Hepatocyte (in vitro differentiated cells): Measurements from ENCODE around the gene CRYGA. TPM values are rescaled to one million over a fixed set of nuclear protein-coding genes. Genes with fewer than 3 reads are reported as not detected.

Source experiments
- DNase-seq: peaks from one replicate; pipeline ENCODE4 v3.0.0-alpha.2; 2016; ENCODE audit warnings: low spot score
- H2AFZ ChIP-seq: fragments of 200-600 bp; sonication (generic); 2 replicates; pipeline ENCODE4 v1.6.0; 2016; ENCODE audit warnings: antibody characterized with exemption, mild to moderate bottlenecking
- H3K27ac ChIP-seq: fragments of 200-600 bp; sonication (generic); 2 replicates; pipeline ENCODE4 v1.5.1; 2016; ENCODE audit warnings: mild to moderate bottlenecking
- H3K27me3 ChIP-seq: fragments of 200-600 bp; sonication (generic); 2 replicates; pipeline ENCODE4 v1.6.1; 2016
- H3K36me3 ChIP-seq: fragments of 200-600 bp; sonication (generic); replicated peaks from 2 replicates; pipeline ENCODE4 v1.5.1; 2016; ENCODE audit warnings: low read depth; ENCODE audit not compliant: insufficient read depth
- H3K4me1 ChIP-seq: fragments of 200-600 bp; sonication (generic); 2 replicates; pipeline ENCODE4 v1.5.1; 2016; ENCODE audit warnings: mild to moderate bottlenecking, moderate library complexity; ENCODE audit not compliant: insufficient read depth
- H3K4me2 ChIP-seq: fragments of 200-600 bp; sonication (generic); 2 replicates; pipeline ENCODE4 v1.6.0; 2016
- H3K4me3 ChIP-seq: fragments of 200-600 bp; sonication (generic); 2 replicates; pipeline ENCODE4 v1.5.1; 2016; ENCODE audit warnings: mild to moderate bottlenecking
- H3K79me2 ChIP-seq: fragments of 200-600 bp; sonication (generic); 2 replicates; pipeline ENCODE4 v1.6.0; 2017; ENCODE audit warnings: mild to moderate bottlenecking
- H3K9me2 ChIP-seq: fragments of 200-600 bp; sonication (generic); replicated peaks from 2 replicates; pipeline ENCODE4 v1.6.0; 2017; ENCODE audit warnings: mild to moderate bottlenecking; ENCODE audit not compliant: insufficient read depth
- H3K9me3 ChIP-seq: fragments of 200-600 bp; sonication (generic); 2 replicates; pipeline ENCODE4 v1.5.1; 2016; ENCODE audit warnings: low read depth, mild to moderate bottlenecking
- H4K20me1 ChIP-seq: fragments of 200-600 bp; sonication (generic); 2 replicates; pipeline ENCODE4 v1.6.0; 2016; ENCODE audit warnings: mild to moderate bottlenecking; ENCODE audit not compliant: insufficient read depth, poor library complexity, severe bottlenecking
- CTCF ChIP-seq: fragments of 200-600 bp; sonication (generic); IDR thresholded peaks from 2 replicates; pipeline ENCODE4 v1.5.1; 2016; ENCODE audit warnings: antibody characterized with exemption, mild to moderate bottlenecking; ENCODE audit not compliant: poor library complexity
- EZH2 ChIP-seq: fragments of 200-600 bp; sonication (generic); IDR thresholded peaks from 2 replicates; pipeline ENCODE4 v1.6.1; 2016; ENCODE audit warnings: antibody characterized with exemption, mild to moderate bottlenecking, borderline replicate concordance
- EZH2phosphoT487 ChIP-seq: fragments of 200-600 bp; sonication (generic); IDR thresholded peaks from one replicate; pipeline ENCODE4 v1.6.1; 2018; ENCODE audit warnings: antibody characterized with exemption, mild to moderate bottlenecking, low read depth, moderate library complexity; ENCODE audit not compliant: unreplicated experiment, severe bottlenecking
- WGBS: methylation state at CpG from one replicate; pipeline ENCODE4 v1.1.6; 2016; ENCODE audit warnings: low lambda C conversion rate; ENCODE audit errors: missing lambda C conversion rate; 5-methylcytosine and 5-hydroxymethylcytosine counted together
- polyA plus RNA-seq: library from polyadenylated mRNA; unstranded; fragments of >200 nt; fragmentation: Nextera tagmentation; extraction: Ambion mirVana; gene quantifications from 2 replicates; pipeline ENCODE4 v1.2.1, GENCODE V29; 2016
- total RNA-seq: library from RNA; depleted of rRNA; stranded (reverse); fragments of >200 nt; gene quantifications from 2 replicates; pipeline ENCODE4 v1.2.3, GENCODE V29; 2014

The CRYGA gene
- total RNA-seq (not detected in 2 replicates), polyA plus RNA-seq (not detected in 2 replicates)

GRCh38 chr2:208163489-208163888 is at the start of gene CRYGA:
CRYGA (minus strand) TSS chr2:208163589; CDS start chr2:208163556, 33 bp downstream.
- Histone ChIP-seq H3K27me3 (no peaks in the 10 kb centered on the region), H3K27ac (no peak within 1 kb of the TSS), H3K4me1 (no peaks in the 10 kb centered on the region), H3K36me3 (no peaks in the 10 kb centered on the region), H2AFZ (no peak within 1 kb of the TSS), H3K9me2 (no peaks in the 10 kb centered on the region), H3K4me3 (no peak within 1 kb of the TSS), H3K79me2 (no peaks in the 10 kb centered on the region), H3K9me3 (no peaks in the 10 kb centered on the region), H3K4me2 (no peak within 1 kb of the TSS), H4K20me1 (no peaks in the 10 kb centered on the region)
- DNase-seq = no peak
- TF ChIP-seq EZH2phosphoT487 (no peak), EZH2 (no peak), CTCF (no peak)
- WGBS = 83% methylated on average over 2 of the region's 2 CpGs

- Histone ChIP-seq H4K20me1 (no peaks in the 10 kb centered on the region), H3K36me3 (no peaks in the 10 kb centered on the region), H3K27ac (no peak overlapping the region), H3K4me1 (no peaks in the 10 kb centered on the region), H3K9me3 (no peaks in the 10 kb centered on the region), H3K79me2 (no peaks in the 10 kb centered on the region), H3K4me3 (no peak overlapping the region), H2AFZ (no peak overlapping the region), H3K9me2 (no peaks in the 10 kb centered on the region), H3K4me2 (no peak overlapping the region), H3K27me3 (no peaks in the 10 kb centered on the region)
- TF ChIP-seq EZH2 = no peak
- TF ChIP-seq CTCF = no peak
- no peak for TF ChIP-seq EZH2phosphoT487
- DNase-seq = no peak
- 91% methylated on average over 9 of the region's 9 CpGs for WGBS
Measured at GRCh38 chr2:208210688-208211451, 47.5 kb upstream of the CRYGA start.

GRCh38 chr2:208208335-208209085 is 45.1 kb upstream of the CRYGA start:
- TF ChIP-seq EZH2 = no peak
- no peak for TF ChIP-seq EZH2phosphoT487
- no peak for TF ChIP-seq CTCF
- no peaks in the 10 kb centered on the region for H3K9me2 ChIP-seq
- no peak for DNase-seq
- no peak overlapping the region for H3K4me3 ChIP-seq
- H3K4me1 ChIP-seq = no peaks in the 10 kb centered on the region
- no peak overlapping the region for H2AFZ ChIP-seq
- H3K9me3 ChIP-seq = no peaks in the 10 kb centered on the region
- no peaks in the 10 kb centered on the region for H3K27me3 ChIP-seq
- H3K36me3 ChIP-seq = no peaks in the 10 kb centered on the region
- 91% methylated on average over 9 of the region's 9 CpGs for WGBS
- H3K4me2 ChIP-seq = no peak overlapping the region
- H3K27ac ChIP-seq = no peak overlapping the region
- H4K20me1 ChIP-seq = no peaks in the 10 kb centered on the region
- H3K79me2 ChIP-seq = no peaks in the 10 kb centered on the region
